Measurements from ENCODE around the gene RTL3. TPM values are rescaled to one million over a fixed set of nuclear protein-coding genes. Genes with fewer than 3 reads are reported as not detected.
"Not testable (repeated sequence)": the region's sequence is repeated elsewhere in the genome, so short reads cannot be mapped to it uniquely, and the experiment has no call there.

Gene RTL3
- total and polyA plus RNA-seq, 2 donors (not counting 1 experiment from before 2014, with no cell fraction given), result not detected

- Histone ChIP-seq H3K79me2 (ENCODE audit: control insufficient read depth, insufficient read depth, low read length) (no peaks in the 10 kb centered on the region), H3K4me2 (replicated peaks; ENCODE audit: low read depth, low read length, poor library complexity, severe bottlenecking) (no peak overlapping the region), H3K4me3 (ENCODE audit: control extremely low read depth in 1 of 5, extremely low read depth in 1 of 5, insufficient read depth in 1 of 5, low read depth in 2 of 5, low read length in 4 of 5) (no peak overlapping the region), H2AFZ (ENCODE audit: insufficient read depth, low read depth, low read length, poor library complexity, severe bottlenecking) (no peak overlapping the region), H3K9me3 (ENCODE audit: control extremely low read depth in 1 of 3, control insufficient read depth in 2 of 3, insufficient read depth in 1 of 3, low read length in 2 of 3) (peaks cover 0 to 7% (median 6%) of the 10 kb centered on the region in 3 donors), H3K9ac (ENCODE audit: low read length) (no peak overlapping the region), H4K20me1 (ENCODE audit: control insufficient read depth, insufficient read depth, low read length, poor library complexity, severe bottlenecking) (no peaks in the 10 kb centered on the region), H3K36me3 (replicated peaks in 1 of 2; ENCODE audit: control extremely low read depth in 1 of 2, control insufficient read depth in 1 of 2, extremely low read depth in 1 of 2, insufficient read depth in 2 of 2, low read length in 1 of 2) (no peaks in the 10 kb centered on the region), H3K4me1 (ENCODE audit: control insufficient read depth in 2 of 2, insufficient read depth in 2 of 2, low read length in 2 of 2) (no peaks in the 10 kb centered on the region), H3K27ac (ENCODE audit: low read length in 2 of 2) (no peak overlapping the region), H3K27me3 (replicated peaks in 1 of 4; ENCODE audit: control extremely low read depth in 1 of 4, control insufficient read depth in 3 of 4, insufficient read depth in 4 of 4, low read length in 3 of 4) (no peaks in the 10 kb centered on the region)
- ChIA-PET POLR2A (no interaction called here), CTCF (no interaction called here)
- no peaks in the 10 kb centered on the region for H3K4me1 Mint-ChIP-seq
- ATAC-seq (ENCODE audit: low read depth), result no peak
- H3K27me3 Mint-ChIP-seq, result no peaks in the 10 kb centered on the region
- H3K4me3 Mint-ChIP-seq, result no peak overlapping the region
- TF ChIP-seq CTCF (IDR thresholded peaks at IDR 0.05) (no peak), EZH2 (IDR thresholded peaks at IDR 0.05; ENCODE audit: borderline replicate concordance, insufficient read depth, low read depth, low read length, poor library complexity, severe bottlenecking) (no peak)
- DNase-seq, result no peak
- no CpG with 5 or more reads among the region's 1 CpG for WGBS (ENCODE audit: insufficient coverage)
- no peak overlapping the region for H3K27ac Mint-ChIP-seq
- H3K9me3 Mint-ChIP-seq (ENCODE audit: insufficient read depth), result peaks cover 11% of the 10 kb centered on the region
- intact Hi-C loops (cut with micrococcal nuclease), result no loop called here
These were observed 16.0 kb downstream of the RTL3 start for GRCh38 chrX:78643096-78643495.

GRCh38 chrX:78636096-78636495 is 23.0 kb downstream of the RTL3 start:
- DNase-seq; H3K27ac Mint-ChIP-seq; H3K79me2 ChIP-seq (ENCODE audit: control insufficient read depth, insufficient read depth, low read length); H3K9me3 Mint-ChIP-seq (ENCODE audit: insufficient read depth); intact Hi-C loops (cut with micrococcal nuclease); H3K9ac ChIP-seq (ENCODE audit: low read length); H3K4me3 ChIP-seq (ENCODE audit: control extremely low read depth in 1 of 5, extremely low read depth in 1 of 5, insufficient read depth in 1 of 5, low read depth in 2 of 5, low read length in 4 of 5); H3K4me1 Mint-ChIP-seq; H3K27me3 Mint-ChIP-seq; POLR2A ChIA-PET; H3K4me1 ChIP-seq (ENCODE audit: control insufficient read depth in 2 of 2, insufficient read depth in 2 of 2, low read length in 2 of 2); H3K27ac ChIP-seq (ENCODE audit: low read length in 2 of 2); H3K4me2 ChIP-seq (replicated peaks; ENCODE audit: low read depth, low read length, poor library complexity, severe bottlenecking); H3K4me3 Mint-ChIP-seq; H3K27me3 ChIP-seq (replicated peaks in 1 of 4; ENCODE audit: control extremely low read depth in 1 of 4, control insufficient read depth in 3 of 4, insufficient read depth in 4 of 4, low read length in 3 of 4); H2AFZ ChIP-seq (ENCODE audit: insufficient read depth, low read depth, low read length, poor library complexity, severe bottlenecking); CTCF ChIA-PET; H3K36me3 ChIP-seq (replicated peaks in 1 of 2; ENCODE audit: control extremely low read depth in 1 of 2, control insufficient read depth in 1 of 2, extremely low read depth in 1 of 2, insufficient read depth in 2 of 2, low read length in 1 of 2); ATAC-seq (ENCODE audit: low read depth); H4K20me1 ChIP-seq (ENCODE audit: control insufficient read depth, insufficient read depth, low read length, poor library complexity, severe bottlenecking): not testable (repeated sequence)
- H3K9me3 ChIP-seq (ENCODE audit: control extremely low read depth in 1 of 3, control insufficient read depth in 2 of 3, insufficient read depth in 1 of 3, low read length in 2 of 3), result peaks cover 0 to 11% (median 5%) of the 10 kb centered on the region in 3 donors
- no CpG with 5 or more reads among the region's 1 CpG for WGBS (ENCODE audit: insufficient coverage)
